HG03354 (cell line): Measurements from ENCODE around the gene CD80.

Experiments used
- ATAC-seq: cut with Tn5 transposase; IDR thresholded peaks from one replicate; pipeline ENCODE4 v1.9.1; 2021; ENCODE audit warnings: mild to moderate bottlenecking; ENCODE audit not compliant: unreplicated experiment, poor library complexity, severe bottlenecking

CD80 gene

GRCh38 chr3:119508172-119508845 is 51.1 kb downstream of the CD80 start:
- no peak for ATAC-seq

GRCh38 chr3:119507404-119507803 is 52.0 kb downstream of the CD80 start:
- ATAC-seq = no peak

GRCh38 chr3:119506631-119507030 is 52.8 kb downstream of the CD80 start:
- no peak for ATAC-seq

- no peak for ATAC-seq
Measured at GRCh38 chr3:119500901-119501300, 58.5 kb downstream of the CD80 start.

GRCh38 chr3:119500265-119500664 is 59.1 kb downstream of the CD80 start:
- ATAC-seq = no peak

GRCh38 chr3:119498186-119499011 is 61.0 kb downstream of the CD80 start, which contains the start of gene TIMMDC1:
Gene TIMMDC1 (plus strand): TSS chr3:119498547. CDS start chr3:119498734, 187 bp downstream.
- ATAC-seq = peak; percentile 99

GRCh38 chr3:119497820-119498185 is 61.6 kb downstream of the CD80 start:
- peak; percentile 0 for ATAC-seq

- ATAC-seq = no peak
Measured at GRCh38 chr3:119494597-119494996, 64.8 kb downstream of the CD80 start.

GRCh38 chr3:119492810-119493209 is 66.6 kb downstream of the CD80 start:
- ATAC-seq = no peak

GRCh38 chr3:119492128-119492527 is 67.3 kb downstream of the CD80 start:
- no peak for ATAC-seq

GRCh38 chr3:119490153-119490552 is 69.3 kb downstream of the CD80 start:
- no peak for ATAC-seq

- ATAC-seq = no peak
Measured at GRCh38 chr3:119485563-119485962, 73.9 kb downstream of the CD80 start.

GRCh38 chr3:119483101-119483500 is 76.3 kb downstream of the CD80 start:
- no peak for ATAC-seq

GRCh38 chr3:119481079-119481478 is 78.3 kb downstream of the CD80 start:
- no peak for ATAC-seq
